DLD1 (cell line): Measurements from ENCODE around the gene PCGF3.
"Not testable (repeated sequence)": the region's sequence is repeated elsewhere in the genome, so short reads cannot be mapped to it uniquely, and the experiment has no call there.

ENCODE experiments used
- in situ Hi-C: cut with HindIII; loops from 2 replicates; pipeline ENCODE4 v1.10.0; 2017; ENCODE audit warnings: low sequenced_read_pairs

PCGF3 gene

DNA sequence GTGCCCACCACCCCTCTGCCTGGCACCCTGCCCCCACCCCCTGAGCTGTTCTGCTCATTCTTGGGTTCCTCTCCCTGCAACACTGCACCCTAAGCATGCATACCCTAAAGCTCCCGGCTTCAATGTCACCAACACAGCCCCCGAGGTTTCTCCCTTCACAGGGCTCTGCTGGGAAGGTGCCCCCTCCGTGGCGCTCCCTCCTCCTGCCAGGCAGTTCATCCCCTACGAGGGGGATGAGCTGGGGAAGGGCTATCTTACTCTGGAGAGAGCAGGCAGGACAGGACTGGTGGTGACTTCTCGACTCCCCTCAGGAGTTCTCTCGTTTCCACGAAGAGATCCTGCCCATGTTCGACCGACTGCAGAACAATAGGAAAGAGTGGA is 38.1 kb upstream of the PCGF3 start:
- in situ Hi-C loops, result no loop called here

DNA sequence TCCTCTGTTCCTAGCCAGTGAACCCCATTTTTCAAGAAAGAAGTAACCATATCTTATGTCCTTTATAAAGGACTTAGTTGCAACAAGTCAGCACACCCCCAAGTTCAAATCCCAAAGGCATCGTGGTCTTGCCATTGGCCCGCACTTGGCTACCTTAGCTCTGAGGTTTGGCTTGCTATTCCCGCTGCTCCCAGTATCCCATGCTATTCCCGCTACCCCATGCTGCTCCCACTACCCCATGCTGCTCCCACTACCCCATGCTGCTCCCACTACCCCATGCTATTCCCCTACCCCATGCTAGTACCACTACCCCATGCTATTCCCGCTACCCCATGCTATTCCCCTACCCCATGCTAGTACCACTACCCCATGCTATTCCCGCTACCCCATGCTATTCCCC is 37.4 kb upstream of the PCGF3 start:
- in situ Hi-C loops, result not testable (repeated sequence)

DNA sequence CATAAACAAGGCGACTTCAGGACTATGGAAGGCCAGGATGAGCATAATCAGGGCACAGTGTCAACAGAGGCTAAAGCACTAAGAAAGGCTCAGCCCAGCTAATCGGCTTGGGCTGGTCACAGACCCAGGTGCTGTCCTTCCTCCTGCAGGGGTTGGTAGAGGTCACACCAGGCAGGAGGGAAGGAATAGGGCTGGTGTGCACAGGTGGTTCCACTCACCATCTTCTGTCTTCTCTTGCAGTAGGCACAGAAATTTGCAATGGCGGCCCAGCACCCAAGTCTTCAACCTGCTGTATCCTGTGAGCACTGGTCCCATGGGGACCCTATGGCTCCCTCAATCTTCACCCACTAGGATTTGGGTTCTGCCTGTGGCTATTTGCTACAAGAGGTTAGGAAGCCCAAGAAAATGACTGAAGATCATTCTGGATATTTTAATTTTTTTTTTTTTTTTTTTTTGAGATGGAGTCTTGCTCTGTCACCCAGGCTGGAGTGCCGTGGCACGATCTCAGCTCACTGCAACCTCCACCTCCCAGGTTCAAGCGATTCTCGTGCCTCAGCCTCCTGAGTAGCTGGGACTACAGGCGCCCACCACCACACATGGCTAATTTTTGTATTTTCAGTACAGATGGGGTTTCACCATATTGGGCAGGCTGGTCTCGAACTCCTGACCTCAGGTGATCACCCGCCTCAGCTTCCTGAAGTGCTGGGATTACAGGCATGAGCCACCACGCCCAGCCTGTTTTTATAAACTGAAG is 35.6 kb upstream of the PCGF3 start:
- in situ Hi-C loops, result not testable (repeated sequence)

DNA sequence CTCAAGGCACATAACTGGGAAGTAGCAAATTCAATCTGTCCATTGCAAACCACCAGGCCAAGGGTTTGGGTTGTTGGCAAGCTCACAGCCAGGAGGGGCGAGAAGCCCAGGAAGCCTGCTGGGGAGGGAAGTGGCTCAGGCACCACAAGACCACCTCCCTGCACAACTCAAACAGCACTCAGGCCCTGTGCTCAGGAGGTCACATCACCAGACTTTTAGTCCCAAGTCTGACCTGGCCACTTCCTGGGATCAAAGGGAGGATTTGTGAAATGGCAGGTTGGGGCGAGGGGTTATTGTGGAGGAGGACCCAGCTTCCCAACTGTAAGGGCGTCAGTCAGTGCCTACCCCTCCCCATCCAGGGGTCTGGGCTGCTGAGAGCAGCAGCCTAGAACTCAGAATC is 33.9 kb upstream of the PCGF3 start:
- in situ Hi-C loops, result no loop called here

DNA sequence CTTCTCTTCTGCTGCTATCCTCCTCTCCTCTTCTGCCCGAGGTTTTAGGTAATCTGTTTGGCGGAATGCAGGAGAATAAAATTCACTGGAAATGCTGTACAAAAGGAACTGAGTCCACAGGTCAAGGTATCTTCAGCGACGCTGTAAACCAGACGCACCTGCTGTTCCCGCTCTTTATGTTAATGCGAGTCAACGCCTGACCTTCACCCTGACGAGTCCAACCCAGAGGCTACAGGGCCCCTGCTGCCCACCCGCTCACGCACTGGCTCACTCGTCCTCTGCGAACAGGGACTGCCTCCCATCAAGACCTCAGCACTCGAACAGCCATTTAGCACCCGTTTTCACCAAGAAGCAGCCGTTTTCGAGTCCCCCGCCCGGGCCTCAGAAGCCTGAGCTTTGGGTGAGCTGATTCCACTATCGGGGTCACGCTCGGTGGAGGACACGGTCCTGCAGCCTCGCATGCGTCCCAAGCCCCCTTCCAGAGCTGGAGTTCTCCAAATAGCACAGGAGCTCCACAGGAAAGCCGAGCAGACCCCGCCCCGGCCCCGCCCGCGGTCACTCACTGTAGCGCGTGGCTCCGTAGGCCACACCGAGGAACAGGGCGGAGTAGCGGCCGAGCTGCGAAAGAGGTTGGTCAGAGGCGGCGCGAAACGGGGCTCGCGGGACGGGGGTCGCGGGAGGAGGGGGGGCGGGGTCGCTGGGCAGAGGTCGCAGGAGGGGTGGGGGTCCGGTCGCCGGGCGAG is 32.1 kb upstream of the PCGF3 start:
- in situ Hi-C loops, result no loop called here

DNA sequence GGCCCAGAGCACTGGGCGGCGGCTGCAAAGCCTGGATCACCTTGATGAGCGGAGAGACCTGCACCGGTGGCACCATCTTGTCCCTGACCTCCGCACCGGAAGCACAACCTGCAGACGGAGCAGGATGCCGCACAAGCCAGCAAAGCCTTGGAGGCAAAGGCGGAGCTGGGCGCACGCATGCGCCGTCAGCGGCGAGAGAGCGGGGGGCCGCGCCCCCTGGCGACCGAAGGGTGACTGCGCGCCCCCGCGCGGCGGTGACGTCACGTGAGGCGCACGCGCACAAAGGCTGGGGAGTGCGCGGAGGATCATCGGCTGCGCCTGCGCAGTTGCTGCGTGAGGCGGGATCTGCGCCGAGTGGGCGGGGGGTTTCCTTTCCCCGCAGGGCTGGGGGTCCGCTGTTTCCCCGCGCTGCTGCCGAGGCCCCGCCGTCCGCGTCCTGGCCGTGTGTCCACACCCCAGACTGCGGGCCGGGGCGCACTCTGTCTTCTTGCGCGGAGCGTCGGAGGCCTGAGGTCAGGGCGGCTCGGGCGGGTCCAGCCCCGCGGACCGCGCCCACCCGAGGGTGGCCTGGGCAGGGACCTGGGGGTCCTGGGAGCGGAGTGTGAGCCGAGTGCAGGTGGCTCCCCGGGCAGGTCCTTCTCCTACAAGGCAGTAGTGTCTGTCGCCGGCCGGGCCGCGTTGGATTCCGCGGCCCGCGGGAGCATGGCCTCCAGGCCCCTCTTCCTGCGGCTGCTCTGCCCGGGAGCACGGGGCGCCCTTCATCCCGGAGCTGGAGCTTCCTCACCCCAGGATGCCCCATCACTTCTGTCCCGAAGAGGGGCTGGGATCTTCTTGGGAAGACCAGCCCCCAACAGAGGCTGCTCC is 31.2 kb upstream of the PCGF3 start, which contains the start of the genes ATP5ME and MYL5:
TSS of gene ATP5ME (minus strand) at position 105 of the 864 bp plus-strand sequence. CDS start at position 76, 29 bp downstream.
TSS of gene MYL5 (plus strand) at position 371 of the 864 bp plus-strand sequence. CDS start 3,485 bp downstream, outside the sequence.
- in situ Hi-C loops, result no loop called here

DNA sequence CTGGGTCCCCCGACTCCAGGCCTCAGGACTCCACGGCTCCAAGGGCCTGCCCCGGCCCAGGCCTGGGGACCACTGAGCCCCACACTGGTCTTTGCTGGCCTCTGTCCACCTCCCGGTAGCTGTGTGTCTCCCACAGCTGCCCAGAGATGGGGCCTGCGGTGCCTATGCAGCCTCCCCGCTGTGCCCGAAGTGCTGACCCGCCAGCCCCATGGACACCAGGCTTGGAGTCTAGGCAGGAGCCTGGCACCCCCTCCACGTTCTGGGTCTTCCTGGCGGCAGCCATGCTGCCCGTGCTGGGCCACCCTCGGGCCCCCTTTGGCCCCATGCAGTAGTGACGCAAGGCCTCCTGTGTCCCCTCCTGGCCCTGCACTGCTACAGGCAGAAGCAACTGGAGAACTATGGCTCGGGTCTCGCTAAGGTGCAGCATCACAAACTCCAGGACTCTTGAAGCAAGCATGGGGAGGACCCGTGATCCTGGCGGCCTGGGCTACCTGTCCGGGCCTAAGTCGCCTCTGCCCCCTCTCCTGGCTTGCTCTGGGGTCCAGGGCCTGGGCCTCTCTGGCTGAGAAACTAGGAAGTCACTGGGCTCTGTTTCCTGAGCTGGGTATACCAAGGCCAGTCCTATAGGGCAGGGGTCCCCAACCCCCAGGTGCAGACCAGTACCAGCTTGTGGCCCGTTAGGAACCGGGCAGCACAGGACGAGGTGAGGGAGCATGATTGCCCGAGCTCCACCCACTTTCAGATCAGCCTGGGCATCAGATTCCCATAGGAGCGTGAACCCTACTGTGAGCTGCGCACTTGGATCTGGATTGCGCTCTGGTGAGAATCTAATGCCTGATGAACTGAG is 30.4 kb upstream of the PCGF3 start:
- in situ Hi-C loops, result no loop called here

DNA sequence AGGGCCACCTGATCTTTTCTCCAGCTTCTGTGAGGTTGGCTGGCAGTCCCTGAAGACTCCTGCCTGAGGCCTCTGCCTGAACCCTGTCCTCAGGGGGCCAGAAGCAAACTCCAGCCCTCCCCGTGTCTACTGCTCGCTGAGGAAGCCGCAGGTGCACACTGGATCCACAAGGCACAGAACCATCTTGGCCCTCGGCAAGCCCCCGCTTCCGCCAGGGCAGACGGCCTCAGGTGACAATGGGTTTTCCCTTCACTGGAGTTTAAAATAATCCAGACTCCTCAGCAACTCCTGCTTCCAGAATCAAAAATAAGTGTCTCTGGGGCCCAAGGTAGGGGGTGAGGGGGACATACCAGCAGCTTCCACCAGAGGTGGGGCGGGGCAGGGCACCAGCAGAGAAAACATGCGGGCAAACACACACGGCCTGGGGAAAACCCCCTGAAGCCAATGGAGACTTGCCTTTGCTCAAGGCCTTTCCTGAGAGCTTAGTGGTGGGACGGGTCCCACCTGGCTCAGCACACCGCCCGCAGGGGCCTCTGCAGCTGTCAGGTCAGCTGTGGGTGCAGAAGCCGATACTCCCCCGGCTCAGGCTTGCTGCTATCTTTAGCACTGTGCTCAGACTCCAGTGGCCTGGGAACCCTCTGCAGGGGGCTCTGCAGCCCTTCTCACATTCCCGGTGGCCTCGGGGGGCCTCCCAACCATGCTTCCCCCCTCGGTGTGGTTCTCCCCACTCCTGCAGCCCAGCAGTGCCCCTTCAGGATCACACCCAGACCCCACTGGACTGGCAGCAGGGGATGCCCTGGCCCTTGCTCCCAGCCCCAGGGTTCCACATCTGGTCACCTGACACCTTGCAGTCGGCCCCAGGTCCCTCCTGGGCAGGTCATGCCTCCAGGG is 29.4 kb upstream of the PCGF3 start:
- in situ Hi-C loops, result no loop called here

DNA sequence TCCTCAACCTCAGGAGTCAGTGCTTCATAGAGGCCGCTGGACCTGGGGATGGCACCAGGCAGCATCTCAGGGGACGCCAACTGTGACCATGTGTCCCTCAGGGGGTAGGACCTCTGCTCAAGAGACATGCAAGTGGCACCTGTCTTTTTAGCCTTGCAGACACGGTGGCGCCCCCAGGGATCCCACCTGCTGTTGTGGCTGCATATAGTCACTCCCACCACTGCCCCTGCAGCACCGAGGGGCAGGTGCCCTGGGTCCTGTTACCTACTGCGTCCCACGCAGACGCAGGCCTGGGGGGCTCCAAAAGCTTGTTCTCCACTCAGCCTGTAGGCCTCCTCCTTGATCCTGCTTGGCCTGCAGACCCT is 28.8 kb upstream of the PCGF3 start:
- in situ Hi-C loops, result no loop called here

DNA sequence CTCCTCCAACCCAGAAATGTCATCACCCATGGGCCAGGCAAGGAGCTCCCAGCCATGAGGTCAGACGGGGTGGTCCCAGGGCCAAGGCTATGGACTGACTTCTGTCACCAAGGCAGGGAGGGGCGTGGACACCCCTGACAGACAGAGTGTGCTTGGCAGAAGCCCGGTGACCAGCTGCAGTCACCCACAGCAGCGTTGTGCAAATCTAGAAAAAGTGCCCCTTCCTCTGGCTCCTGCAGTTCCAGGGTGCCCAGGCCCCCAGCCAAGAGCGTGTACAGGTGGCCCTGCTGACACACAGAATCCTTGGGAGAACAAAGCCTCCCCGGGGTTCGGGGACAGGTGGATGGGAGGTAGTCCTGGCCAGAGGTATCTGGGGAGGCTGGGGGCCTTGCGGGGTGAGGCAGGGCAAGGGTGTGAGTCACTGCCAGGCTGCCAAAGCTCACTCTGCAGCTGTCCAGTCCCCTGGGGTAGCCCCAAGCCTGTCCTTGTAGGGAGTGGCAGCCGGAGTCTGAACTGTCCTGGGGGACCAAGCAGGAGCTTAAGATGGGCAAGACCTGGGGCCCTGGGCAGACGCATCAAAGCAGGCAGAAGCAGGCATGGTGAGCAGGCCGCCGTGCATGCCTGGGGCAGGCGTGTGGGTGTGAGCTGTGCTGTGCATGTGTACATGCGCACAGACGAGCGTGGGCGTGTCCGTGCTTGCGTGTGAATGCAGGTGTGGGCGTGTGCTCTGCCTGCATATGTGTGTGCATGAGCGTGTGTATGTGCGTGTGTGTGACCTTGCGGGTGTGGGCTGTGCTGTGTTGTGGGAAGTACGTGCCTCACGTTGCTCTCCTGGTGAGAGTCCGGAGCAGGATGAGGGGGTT is 28.0 kb upstream of the PCGF3 start:
- in situ Hi-C loops, result no loop called here

DNA sequence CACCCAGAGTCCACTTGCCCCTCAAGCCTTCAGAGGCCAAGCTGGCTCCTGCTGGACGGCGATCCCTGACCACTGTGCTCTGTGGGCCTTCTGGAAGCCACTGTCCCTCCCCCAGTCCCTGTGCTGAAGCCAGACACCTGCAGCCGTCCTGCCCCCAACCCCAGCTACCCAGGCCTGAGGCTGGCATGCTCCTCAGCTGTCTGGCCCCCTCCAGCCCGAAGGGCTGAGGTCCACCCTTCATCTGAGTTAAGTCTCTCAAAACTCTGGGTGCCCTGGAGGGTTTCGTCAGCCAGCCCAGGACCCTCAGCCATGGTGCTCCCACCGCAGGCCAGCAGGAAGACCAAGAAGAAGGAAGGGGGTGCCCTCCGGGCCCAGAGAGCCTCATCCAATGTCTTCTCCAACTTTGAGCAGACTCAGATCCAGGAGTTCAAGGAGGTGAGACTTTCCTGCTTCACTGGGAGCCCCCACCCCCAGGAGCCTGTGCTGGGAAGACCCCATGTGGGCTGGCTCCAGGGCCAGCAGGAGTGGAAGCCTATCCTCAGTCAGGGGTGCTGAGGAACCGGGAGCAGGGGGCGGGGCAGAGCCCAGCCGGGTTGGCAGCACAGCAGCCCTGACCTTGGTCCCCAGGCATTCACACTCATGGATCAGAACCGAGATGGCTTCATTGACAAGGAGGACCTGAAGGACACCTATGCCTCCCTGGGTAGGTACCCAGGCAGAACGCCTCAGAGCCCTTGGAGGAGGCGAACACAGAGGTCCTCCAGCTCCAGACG is 27.1 kb upstream of the PCGF3 start:
- in situ Hi-C loops, result no loop called here

DNA sequence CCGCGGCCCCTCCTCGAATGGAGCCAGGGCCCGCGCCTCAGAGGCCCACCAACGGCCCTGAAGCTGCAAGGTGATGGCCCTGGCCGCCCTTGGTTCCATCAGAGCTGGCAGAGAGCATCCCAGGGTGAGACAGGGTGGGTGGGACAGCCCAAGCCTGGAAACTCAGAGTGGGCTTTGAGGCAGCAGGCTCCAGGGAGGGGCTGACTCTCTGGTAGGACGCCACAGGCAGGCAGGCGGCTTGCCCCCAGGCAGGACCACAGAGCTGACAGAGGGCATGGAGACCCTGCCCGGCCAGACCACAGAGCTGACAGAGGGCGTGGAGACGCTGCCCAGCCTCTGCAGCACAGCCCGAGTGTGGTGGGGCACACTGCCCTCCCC is 26.5 kb upstream of the PCGF3 start:
- in situ Hi-C loops, result no loop called here

DNA sequence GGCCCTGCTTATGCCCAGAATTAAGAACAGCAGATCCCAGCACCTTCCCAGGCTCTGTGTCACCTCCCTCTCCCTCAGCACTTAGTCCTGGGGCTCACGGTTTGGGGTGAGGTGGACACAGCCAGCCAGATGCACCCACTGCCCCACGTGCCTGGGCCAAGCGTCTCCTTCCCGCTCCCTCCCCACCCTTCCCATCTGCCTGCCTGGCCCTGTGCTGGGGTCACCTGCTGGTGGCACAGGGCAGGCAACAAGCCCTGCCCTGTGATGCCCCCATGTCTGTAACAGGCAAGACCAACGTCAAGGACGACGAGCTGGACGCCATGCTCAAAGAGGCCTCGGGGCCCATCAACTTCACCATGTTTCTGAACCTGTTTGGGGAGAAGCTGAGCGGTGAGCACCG is 26.0 kb upstream of the PCGF3 start:
- in situ Hi-C loops, result no loop called here

DNA sequence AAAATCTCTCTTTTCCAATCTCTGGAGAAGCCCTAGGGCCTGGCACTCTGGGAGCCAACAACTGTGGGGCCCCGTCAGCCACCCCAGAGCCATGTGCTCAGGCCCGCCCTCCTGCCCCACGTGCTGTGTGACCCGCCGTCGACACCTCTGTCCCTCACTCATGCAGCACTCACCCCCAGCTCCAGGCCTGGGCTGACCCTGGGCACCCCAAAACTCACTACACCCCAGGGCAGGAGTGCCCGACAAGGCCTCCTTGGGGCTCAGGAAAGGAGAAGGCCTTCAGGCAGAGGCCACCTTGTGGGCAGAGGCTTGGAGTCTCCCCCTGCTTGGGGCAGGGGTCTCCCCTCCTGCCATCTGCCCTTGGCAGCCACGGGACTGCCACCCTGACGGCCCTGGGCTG is 25.5 kb upstream of the PCGF3 start:
- in situ Hi-C loops, result no loop called here

DNA sequence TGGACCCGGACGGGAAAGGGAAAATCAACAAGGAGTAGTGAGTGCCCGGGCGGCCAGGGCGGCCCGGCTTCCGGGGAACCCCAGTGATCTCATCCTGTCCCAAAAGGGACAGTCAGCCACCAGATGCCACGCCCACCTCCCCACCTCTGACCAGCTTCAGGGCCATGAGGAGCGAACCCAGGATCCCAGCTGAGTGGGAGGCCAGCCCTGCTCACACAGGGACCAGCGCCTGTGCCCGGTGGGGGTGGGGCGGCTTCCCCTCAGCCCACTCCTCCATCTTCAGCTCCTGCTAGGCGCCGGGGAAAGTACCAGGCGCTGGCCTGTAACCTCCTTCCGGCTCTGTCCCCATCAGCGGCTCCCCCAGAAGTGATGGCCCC is 25.1 kb upstream of the PCGF3 start:
- in situ Hi-C loops, result no loop called here

DNA sequence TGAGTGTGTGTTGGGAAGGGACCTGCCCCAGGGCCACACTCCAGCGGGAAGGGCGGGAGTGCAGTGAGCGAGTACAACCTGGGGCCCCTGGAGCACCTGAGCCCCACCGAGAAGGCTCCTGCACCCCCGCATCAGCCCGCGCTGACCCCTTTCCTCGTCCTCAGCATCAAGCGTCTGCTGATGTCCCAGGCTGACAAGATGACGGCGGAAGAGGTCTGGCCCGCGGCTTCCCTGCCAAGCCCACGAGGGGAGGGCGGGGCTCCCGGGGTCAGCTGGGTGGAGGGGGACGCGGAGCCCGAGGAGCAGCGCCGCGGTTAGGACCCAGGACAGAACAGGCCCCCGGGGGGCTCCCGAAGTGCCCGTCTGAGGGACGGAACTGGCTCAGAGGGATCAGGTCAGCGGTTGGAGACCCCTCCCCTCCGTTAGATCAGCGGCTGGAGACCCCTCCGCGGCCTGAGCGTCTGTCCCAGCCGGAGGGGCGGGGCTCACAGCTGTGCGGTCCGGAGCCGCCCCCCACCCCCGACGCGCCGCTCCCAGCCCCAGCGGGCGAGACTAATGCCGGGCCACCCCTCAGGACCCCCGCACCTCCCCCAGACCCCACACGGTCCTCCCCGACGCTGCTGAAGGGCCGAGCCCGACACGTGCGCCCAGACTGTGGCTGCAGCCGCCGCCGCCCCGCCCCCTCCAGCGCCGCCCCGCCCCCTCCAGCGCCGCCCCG is 24.5 kb upstream of the PCGF3 start:
- in situ Hi-C loops, result no loop called here

DNA sequence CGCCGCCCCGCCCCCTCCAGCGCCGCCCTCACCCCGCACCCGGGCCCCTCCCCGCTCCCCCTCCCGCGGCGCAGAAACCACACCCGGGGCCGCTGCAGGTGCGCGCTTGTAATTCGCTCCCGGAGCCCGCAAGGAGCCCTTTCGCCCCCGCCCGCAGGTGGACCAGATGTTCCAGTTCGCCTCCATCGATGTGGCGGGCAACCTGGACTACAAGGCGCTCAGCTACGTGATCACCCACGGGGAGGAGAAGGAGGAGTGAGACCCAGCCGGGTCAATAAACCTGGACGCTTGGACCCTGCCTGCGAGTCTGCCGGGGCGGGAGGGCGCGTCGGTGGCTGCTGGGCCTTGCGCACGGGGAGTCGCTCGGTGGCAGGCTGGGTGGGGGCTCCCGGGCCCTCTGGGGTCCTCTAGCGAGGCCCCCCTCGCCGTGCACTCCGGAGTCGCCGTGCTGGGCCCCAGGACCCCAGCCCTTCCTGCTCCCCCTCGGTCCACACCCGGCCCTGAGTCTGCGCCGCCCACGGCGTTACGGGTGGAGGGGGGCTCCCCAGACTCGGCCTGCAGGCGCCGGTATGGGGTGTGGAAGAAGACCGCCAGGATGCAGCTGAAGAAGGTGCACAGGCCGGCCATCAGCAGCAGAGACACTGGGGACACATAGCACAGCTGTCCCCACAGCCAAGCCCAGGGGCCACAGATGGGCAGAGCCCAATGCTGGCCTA is 23.7 kb upstream of the PCGF3 start:
- in situ Hi-C loops, result no loop called here
